K562 (cell line): ENCODE data around the gene GABPB1. TPM values are rescaled to one million over a fixed set of nuclear protein-coding genes. Genes with fewer than 3 reads are reported as not detected.

Experiments used
- ATAC-seq: fragments of 200-7000 bp; cut with Tn5 transposase; 3 replicates; pipeline ENCODE4 v1.9.1; 2020; ENCODE audit warnings: moderate library complexity
- BruUV-seq: library from RNA; stranded (reverse); fragments of 400-500 nt; replicated peaks from 2 replicates; lab custom pipeline; 2021; lab: Mats Ljungman, UMichigan
- CTCF ChIA-PET: fragments of 300-600 bp; formaldehyde crosslinking; extraction: SDS; loops from one replicate; lab custom pipeline; 2021; ENCODE audit warnings: low intra/inter-chr PET ratio; lab: Yijun Ruan, JAX
- POLR2A ChIA-PET: fragments of 300-600, 350-650 bp; sonication (Branson Sonifier 250); formaldehyde crosslinking; extraction: SDS; loops from one replicate; lab custom pipeline; 2021; ENCODE audit warnings: antibody characterized with exemption, inconsistent platforms; lab: Yijun Ruan, JAX
- DNase-seq, 4 experiments: peaks; one replicate each; pipeline versions ENCODE4 v3.0.0 to v3.0.0-alpha.2; 2011 to 2018; ENCODE audit warnings: low spot score in 3 of 4, mixed read lengths in 3 of 4; ENCODE audit errors: extremely low read depth in 1 of 4
- FAIRE-seq: peaks from 2 replicates; lab custom pipeline; 2011; peaks lifted over from hg19 to GRCh38; lab: Jason Lieb, UNC
- H2AFZ ChIP-seq: 2 replicates; pipeline ENCODE4 v1.6.0; 2011; ENCODE audit warnings: low read depth, low read length, control low read depth, inconsistent platforms
- H3K27ac ChIP-seq: fragments of 200-600 bp; 3 replicates; pipeline ENCODE4 v1.8.0; 2011; ENCODE audit warnings: low read depth, mild to moderate bottlenecking, control low read depth, inconsistent platforms, low read length, moderate library complexity, mixed read lengths; ENCODE audit errors: extremely low read depth
- H3K27me3 ChIP-seq, 2 experiments: fragments of 300-600 bp in 1 of 2; 2 replicates in 1 of 2; 3 replicates in 1 of 2; pipeline versions ENCODE4 v1.6.0 to v1.8.0; 2011; ENCODE audit warnings: inconsistent platforms in 2 of 2, low read length in 2 of 2, mild to moderate bottlenecking in 1 of 2, mixed read lengths in 1 of 2, moderate library complexity in 1 of 2; ENCODE audit not compliant: control insufficient read depth in 2 of 2, insufficient read depth in 2 of 2
- H3K36me3 ChIP-seq: fragments of 300-600 bp; 3 replicates; pipeline ENCODE4 v1.8.0; 2011; ENCODE audit warnings: mild to moderate bottlenecking, low read length, inconsistent platforms; ENCODE audit not compliant: control insufficient read depth, insufficient read depth
- H3K4me1 ChIP-seq, 2 experiments: fragments of 200-600 bp in 1 of 2; replicated peaks in 1 of 2; 2 replicates in 1 of 2; 3 replicates in 1 of 2; pipeline versions ENCODE4 v1.5.1 to v1.8.0; 2011; ENCODE audit warnings: inconsistent platforms in 2 of 2, low read length in 2 of 2, mild to moderate bottlenecking in 1 of 2, mixed read lengths in 1 of 2, moderate library complexity in 1 of 2; ENCODE audit not compliant: control insufficient read depth in 2 of 2, insufficient read depth in 2 of 2
- H3K4me2 ChIP-seq: 2 replicates; pipeline ENCODE4 v1.6.1; 2011; ENCODE audit warnings: low read length, control low read depth, inconsistent platforms, mixed read lengths; ENCODE audit not compliant: insufficient read depth
- H3K4me3 ChIP-seq: fragments of 200-600 bp; sonication (generic), shearing (Covaris generic); 2 replicates; pipeline ENCODE4 v1.5.1; 2016; ENCODE audit warnings: control low read depth, inconsistent platforms
- H3K79me2 ChIP-seq: fragments of 200-600 bp; 3 replicates; pipeline ENCODE4 v1.8.0; 2011; ENCODE audit warnings: low read length, inconsistent platforms; ENCODE audit not compliant: control insufficient read depth, insufficient read depth
- H3K9ac ChIP-seq, 2 experiments: 2 replicates each; pipeline versions ENCODE4 v1.6.0 to v1.6.1; 2011; ENCODE audit warnings: low read depth in 2 of 2, low read length in 2 of 2, control low read depth in 1 of 2, inconsistent platforms in 1 of 2, mild to moderate bottlenecking in 1 of 2, mixed read lengths in 1 of 2; ENCODE audit not compliant: insufficient read depth in 1 of 2
- H3K9me1 ChIP-seq: one replicate; pipeline ENCODE4 v1.6.0; 2011; ENCODE audit warnings: inconsistent platforms, mild to moderate bottlenecking, low read length, moderate library complexity; ENCODE audit not compliant: control insufficient read depth, insufficient read depth
- H3K9me3 ChIP-seq: replicated peaks from 2 replicates; pipeline ENCODE4 v1.5.1; 2011; ENCODE audit warnings: low read depth, low read length, inconsistent platforms; ENCODE audit not compliant: control insufficient read depth, insufficient read depth
- H4K20me1 ChIP-seq: replicated peaks from 2 replicates; pipeline ENCODE4 v1.6.1; 2011; ENCODE audit warnings: low read length, inconsistent platforms, mixed read lengths; ENCODE audit not compliant: control insufficient read depth, insufficient read depth
- CEBPB ChIP-seq: fragments of 450-650 bp; IDR thresholded peaks from 2 replicates; pipeline ENCODE4 v1.6.1; 2016; ENCODE audit warnings: missing genetic modification characterization, missing compliant biosample characterization
- CEBPG ChIP-seq, 3 experiments: fragments of 200-800 bp in 1 of 3; sonication (Bioruptor generic) in 1 of 3; sonication (generic) in 1 of 3; formaldehyde crosslinking in 1 of 3; IDR thresholded peaks in 2 of 3; conservative IDR thresholded peaks in 1 of 3; 2 replicates each; pipeline versions ENCODE4 v1.6.1 to v1.8.0; 2016 to 2022; ENCODE audit warnings: missing compliant biosample characterization in 2 of 3, missing genetic modification characterization in 2 of 3, mild to moderate bottlenecking in 1 of 3, missing genetic modification reagents in 1 of 3
- CREM ChIP-seq: IDR thresholded peaks from 2 replicates; pipeline ENCODE4 v1.6.1; 2014; ENCODE audit warnings: antibody characterized with exemption, low read depth
- FOXJ3 ChIP-seq: sonication (generic); formaldehyde crosslinking; IDR thresholded peaks from 2 replicates; pipeline ENCODE4 v1.4.0; 2020; ENCODE audit warnings: mild to moderate bottlenecking, missing genetic modification reagents
- NFYB ChIP-seq: IDR thresholded peaks from 2 replicates; pipeline ENCODE4 v1.6.1; 2011; ENCODE audit warnings: mild to moderate bottlenecking, moderate library complexity; ENCODE audit not compliant: insufficient read length; ENCODE audit errors: extremely low read depth
- NR2C1 ChIP-seq, 2 experiments: fragments of 450-650 bp; IDR thresholded peaks; 2 replicates each; pipeline ENCODE4 v1.6.1; 2017; ENCODE audit warnings: mild to moderate bottlenecking in 2 of 2, antibody characterized with exemption in 1 of 2, inconsistent platforms in 1 of 2, missing compliant biosample characterization in 1 of 2, missing genetic modification characterization in 1 of 2
- NR2C2 ChIP-seq, 2 experiments: fragments of 200-800 bp in 1 of 2; sonication (Bioruptor generic) in 1 of 2; sonication (generic) in 1 of 2; formaldehyde crosslinking in 1 of 2; IDR thresholded peaks; 2 replicates each; pipeline versions ENCODE4 v1.6.1 to v1.8.0; 2016 to 2022; ENCODE audit warnings: mild to moderate bottlenecking in 1 of 2, missing compliant biosample characterization in 1 of 2, missing genetic modification characterization in 1 of 2, missing genetic modification reagents in 1 of 2
- in situ Hi-C: fragments of 300-500 bp; cut with MboI; formaldehyde crosslinking; loops from 4 replicates; pipeline ENCODE4 v1.15.0; 2018; ENCODE audit warnings: inconsistent platforms, mixed read lengths
- intact Hi-C: fragments of 100-400 bp; cut with micrococcal nuclease; formaldehyde crosslinking; loops from 2 replicates; pipeline ENCODE4 v1.14.2; 2022
- polyA plus RNA-seq, 8 experiments: library from polyadenylated mRNA; depleted of rRNA in 4 of 8; stranded (reverse) in 5 of 8; unstranded in 3 of 8; fragments of >200 nt; fragmentation: Nextera tagmentation in 2 of 8; fragmentation: Illumina TruSeq in 1 of 8; extraction: Ambion mirVana in 2 of 8; extraction: Trizol in 1 of 8; gene quantifications; 2 replicates each; pipeline versions ENCODE4 v1.2.1 to v1.2.3, GENCODE V29; 2011 to 2014; ENCODE audit warnings: inconsistent platforms in 1 of 8, missing spikeins in 1 of 8
- total RNA-seq, 7 experiments: library from RNA; depleted of rRNA in 6 of 7; stranded (reverse); fragments of >200 nt in 6 of 7; fragmentation: Illumina TruSeq in 2 of 7; extraction: Trizol in 2 of 7; gene quantifications; 2 replicates each; pipeline versions ENCODE4 v1.2.1 to v1.2.3, GENCODE V29; 2011 to 2021; ENCODE audit warnings: low replicate concordance in 1 of 7
- TF ChIP-seq, protein P1 (sequence below), 2 experiments: fragments of 450-650 bp in 1 of 2; sonication (generic) in 1 of 2; formaldehyde crosslinking in 1 of 2; IDR thresholded peaks in 1 of 2; conservative IDR thresholded peaks in 1 of 2; 2 replicates each; pipeline versions ENCODE4 v1.6.1 to v1.8.1; 2016 to 2023; ENCODE audit warnings: mild to moderate bottlenecking in 2 of 2, moderate library complexity in 2 of 2, inconsistent platforms in 1 of 2, missing genetic modification reagents in 1 of 2

The GABPB1 gene
- total and polyA plus RNA-seq, 9 of the 15 experiments (the other 6 are each of a cell fraction or from before 2014, with no cell fraction given): 11.8 to 42.3 (median 33.2) TPM

DNA sequence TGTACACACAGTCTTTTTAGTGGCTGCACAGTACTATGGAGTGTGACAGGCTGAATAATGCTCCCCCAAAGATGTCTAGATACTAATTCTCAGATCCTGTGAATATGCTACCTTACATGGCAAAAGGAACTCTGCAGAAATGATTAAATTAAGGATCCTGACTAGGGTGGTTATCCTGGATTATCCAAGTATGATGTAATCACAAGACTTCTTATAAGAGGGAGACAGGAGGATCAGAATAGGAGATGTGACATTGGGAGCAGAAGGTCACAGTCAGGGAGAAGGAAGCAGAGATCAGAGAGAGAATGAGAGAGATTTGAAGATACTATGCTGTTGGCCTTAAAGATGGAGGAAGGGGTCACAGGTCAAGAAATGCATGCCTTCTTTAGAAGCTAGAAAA is 34.5 kb downstream of the GABPB1 start:
- intact Hi-C loops: no loop called here
- H3K9me3 ChIP-seq: no peaks in the 10 kb centered on the region
- H3K36me3 ChIP-seq: no peaks in the 10 kb centered on the region
- BruUV-seq: no TSS peak
- no peak overlapping the region for H3K27ac ChIP-seq
- in situ Hi-C loops: loop anchor here (5.0 to 25.0 kb wide), 2 partner anchors 173 to 433 kb away; no protein-coding TSS in a partner anchor
- H3K4me1 ChIP-seq: no peaks in the 10 kb centered on the region
- DNase-seq (no peak), ATAC-seq (no peak), FAIRE-seq (no peak)
- CTCF ChIA-PET: no interaction called here
- TF ChIP-seq NR2C2 (CRISPR knock-in tag; IDR thresholded peaks at IDR 0.05) (no peak), NR2C2 (tag; IDR thresholded peaks at IDR 0.05) (peak; percentile 62), FOXJ3 (CRISPR knock-in tag) (no peak), CEBPG (CRISPR knock-in tag; IDR thresholded peaks at IDR 0.05) (no peak), CEBPG (tag; conservative IDR thresholded peaks at IDR 0.05 in 1 of 2, IDR thresholded peaks at IDR 0.05 in 1 of 2) (peak in 1 of 2 experiments; percentile 33; a peak in 1 of 4 replicates), CEBPB (tag) (0 out of 2 replicates have a peak, but pooled peaks have one; percentile 27), CREM (no peak), NFYB (no peak), NR2C1 (IDR thresholded peaks at IDR 0.05) (no peak), NR2C1 (tag; IDR thresholded peaks at IDR 0.05) (peak; percentile 40; the same call in 1 of the 2 replicates)
- TF ChIP-seq, protein P1, sequence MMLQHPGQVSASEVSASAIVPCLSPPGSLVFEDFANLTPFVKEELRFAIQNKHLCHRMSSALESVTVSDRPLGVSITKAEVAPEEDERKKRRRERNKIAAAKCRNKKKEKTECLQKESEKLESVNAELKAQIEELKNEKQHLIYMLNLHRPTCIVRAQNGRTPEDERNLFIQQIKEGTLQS (IDR thresholded peaks at IDR 0.05): peak; percentile 55
- TF ChIP-seq, protein P1 (CRISPR knock-in tag; conservative IDR thresholded peaks at IDR 0.05): no peak
- H3K79me2 ChIP-seq: peaks cover 22% of the 10 kb centered on the region
- H2AFZ ChIP-seq: no peak overlapping the region
- POLR2A ChIA-PET: interaction anchor here (1.0 kb wide), 1 partner anchor 15 kb away, joined by 4 read pairs; no protein-coding TSS in a partner anchor
- no peak overlapping the region for H3K4me3 ChIP-seq
- H3K4me2 ChIP-seq: no peak overlapping the region
- H3K9ac ChIP-seq: no peak overlapping the region
- H3K27me3 ChIP-seq: no peaks in the 10 kb centered on the region
- H3K9me1 ChIP-seq: peaks cover 2% of the 10 kb centered on the region
- no peaks in the 10 kb centered on the region for H4K20me1 ChIP-seq
